HG02798 (cell line): Measurements from ENCODE around the gene MMP2.

Experiments
- ATAC-seq: cut with Tn5 transposase; IDR thresholded peaks from one replicate; pipeline ENCODE4 v1.9.1; 2021; ENCODE audit warnings: mild to moderate bottlenecking; ENCODE audit not compliant: unreplicated experiment, poor library complexity

The MMP2 gene

GRCh38 chr16:55478827-55479429 is at the start of gene MMP2:
MMP2 (plus strand) TSS chr16:55479198; CDS start chr16:55479480, 282 bp downstream.
- no peak for ATAC-seq

- no peak for ATAC-seq
These were observed 46.0 kb upstream of the MMP2 start for GRCh38 chr16:55433030-55433429.

GRCh38 chr16:55433535-55433934 is 45.5 kb upstream of the MMP2 start:
- ATAC-seq, result no peak

- ATAC-seq, result no peak
These were observed 45.0 kb upstream of the MMP2 start for GRCh38 chr16:55434000-55434399.

GRCh38 chr16:55435387-55435786 is 43.6 kb upstream of the MMP2 start:
- no peak for ATAC-seq

GRCh38 chr16:55436587-55436986 is 42.4 kb upstream of the MMP2 start:
- no peak for ATAC-seq

- no peak for ATAC-seq
These were observed 41.4 kb upstream of the MMP2 start for GRCh38 chr16:55437625-55438024.

- no peak for ATAC-seq
These were observed 40.7 kb upstream of the MMP2 start for GRCh38 chr16:55438281-55438680.

GRCh38 chr16:55439101-55439690 is 39.8 kb upstream of the MMP2 start:
- ATAC-seq, result no peak

- no peak for ATAC-seq
These were observed 35.3 kb upstream of the MMP2 start for GRCh38 chr16:55443434-55444346.

GRCh38 chr16:55444754-55445485 is 34.1 kb upstream of the MMP2 start:
- peak; percentile 54 for ATAC-seq

GRCh38 chr16:55447231-55447630 is 31.8 kb upstream of the MMP2 start:
- ATAC-seq, result no peak

GRCh38 chr16:55452996-55453395 is 26.0 kb upstream of the MMP2 start:
- ATAC-seq, result no peak

- ATAC-seq, result no peak
These were observed 25.1 kb upstream of the MMP2 start for GRCh38 chr16:55453909-55454308.

- no peak for ATAC-seq
These were observed 24.1 kb upstream of the MMP2 start for GRCh38 chr16:55454861-55455260.

GRCh38 chr16:55462241-55462640 is 16.8 kb upstream of the MMP2 start:
- ATAC-seq, result no peak

GRCh38 chr16:55464375-55464774 is 14.6 kb upstream of the MMP2 start:
- ATAC-seq, result no peak

- ATAC-seq, result peak; percentile 91
These were observed 13.7 kb upstream of the MMP2 start for GRCh38 chr16:55465077-55465896.

GRCh38 chr16:55466209-55466608 is 12.8 kb upstream of the MMP2 start:
- ATAC-seq, result no peak

- ATAC-seq, result no peak
These were observed 11.1 kb upstream of the MMP2 start for GRCh38 chr16:55467898-55468297.
